Transverse colon (tissue), 4 donors: ENCODE measurements around the gene GUCY1B1. TPM values are rescaled to one million over a fixed set of nuclear protein-coding genes. Genes with fewer than 3 reads are reported as not detected.

Experiments used
- DNase-seq: peaks from one replicate; pipeline ENCODE4 v3.0.0-alpha.2; 2019
- H3K27ac ChIP-seq, 4 donors: fragments of 200-600 bp; sonication (generic); 2 replicates each; pipeline ENCODE4 v1.5.1; 2016 to 2018; ENCODE audit warnings: inconsistent platforms in 4 of 4
- H3K27me3 ChIP-seq: fragments of 200-600 bp; sonication (generic); 2 replicates; pipeline ENCODE4 v1.5.1; 2017; ENCODE audit warnings: inconsistent platforms
- H3K36me3 ChIP-seq, 4 donors: fragments of 200-600 bp; sonication (generic); 2 replicates each; pipeline ENCODE4 v1.5.1; 2017 to 2019; ENCODE audit warnings: inconsistent platforms in 4 of 4
- H3K4me1 ChIP-seq, 4 donors: fragments of 200-600 bp; sonication (generic); 2 replicates each; pipeline ENCODE4 v1.5.1; 2017 to 2020; ENCODE audit warnings: inconsistent platforms in 4 of 4
- H3K4me3 ChIP-seq, 4 donors: fragments of 200-600 bp; sonication (generic); 1 replicate in 1 of 4; 2 replicates in 3 of 4; pipeline versions ENCODE4 v1.5.1 to v1.6.1; 2017 to 2019; ENCODE audit warnings: inconsistent platforms in 4 of 4
- H3K9me3 ChIP-seq, 2 donors: fragments of 200-600 bp; sonication (generic); 2 replicates each; pipeline ENCODE4 v1.5.1; 2017 to 2019; ENCODE audit warnings: inconsistent platforms in 2 of 2
- EP300 ChIP-seq: sonication (generic); formaldehyde crosslinking; IDR thresholded peaks from one replicate; pipeline ENCODE4 v1.6.1; 2017; ENCODE audit warnings: antibody characterized with exemption, low read depth
- POLR2A ChIP-seq: fragments of 450-650 bp; IDR thresholded peaks from one replicate; pipeline ENCODE4 v1.6.1; 2016; ENCODE audit warnings: antibody characterized with exemption, mild to moderate bottlenecking, moderate library complexity
- POLR2AphosphoS5 ChIP-seq, 3 donors: sonication (generic); formaldehyde crosslinking; IDR thresholded peaks; one replicate each; pipeline ENCODE4 v1.6.1; 2016; ENCODE audit warnings: antibody characterized with exemption in 3 of 3
- WGBS, 2 donors: methylation state at CpG; one replicate each; pipeline ENCODE4 v1.1.5; 2018; ENCODE audit warnings: low coverage in 1 of 2; 5-methylcytosine and 5-hydroxymethylcytosine counted together
- in situ Hi-C, 4 donors: fragments of 200-750 bp; cut with MboI; loops; one replicate each; pipeline versions ENCODE4 v1.15.0 to v1.15.1; 2017; ENCODE audit warnings: low sequenced_read_pairs in 3 of 4, low pct_ligation_motif_present in 1 of 4, low pct_unique_long_range_greater_than_20kb in 1 of 4
- intact Hi-C: fragments of 100-400 bp; cut with DNase I; formaldehyde crosslinking; loops from one replicate; pipeline ENCODE4 v1.15.1; 2023; ENCODE audit warnings: low total_unique reads
- total RNA-seq, 4 donors: library from RNA; depleted of rRNA; stranded (reverse); fragments of >200 nt; gene quantifications; one replicate each; pipeline ENCODE4 v1.1.0, GENCODE V29; 2016
- TF ChIP-seq, protein P1 (sequence below), 5 experiments: fragments of 200-600 bp in 3 of 5; fragments of 450-650 bp in 2 of 5; sonication (generic) in 3 of 5; IDR thresholded peaks; 1 replicate in 2 of 5; 2 replicates in 3 of 5; pipeline ENCODE4 v1.5.1; 2016 to 2017; ENCODE audit warnings: antibody characterized with exemption in 5 of 5, inconsistent platforms in 3 of 5, mild to moderate bottlenecking in 2 of 5, moderate library complexity in 1 of 5

Gene GUCY1B1
- total RNA-seq, 4 donors from 2014 or later: 6.0 to 20.3 (median 10.6) TPM

DNA sequence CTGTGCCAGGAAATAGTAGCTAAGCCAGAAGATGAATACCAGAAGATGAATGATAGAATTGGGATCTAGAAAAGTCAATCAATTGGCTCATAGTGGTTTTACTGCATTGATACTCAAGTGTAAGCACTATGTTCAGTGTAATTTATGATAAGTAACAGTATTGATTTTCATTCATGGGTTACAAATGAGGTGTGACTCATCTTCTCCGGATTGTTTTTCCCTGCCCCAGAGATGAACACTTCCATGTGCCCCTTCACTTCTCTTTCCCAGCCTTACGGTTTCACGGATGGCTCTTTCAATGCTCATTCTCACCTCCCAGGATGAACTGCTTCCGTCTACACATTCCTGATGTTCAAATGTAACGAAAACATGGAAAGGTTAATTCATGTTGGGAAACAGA, 9.8 kb upstream of the GUCY1B1 start:
- H3K36me3 ChIP-seq: no peaks in the 10 kb centered on the region
- H3K9me3 ChIP-seq: no peaks in the 10 kb centered on the region
- TF ChIP-seq, protein P1, sequence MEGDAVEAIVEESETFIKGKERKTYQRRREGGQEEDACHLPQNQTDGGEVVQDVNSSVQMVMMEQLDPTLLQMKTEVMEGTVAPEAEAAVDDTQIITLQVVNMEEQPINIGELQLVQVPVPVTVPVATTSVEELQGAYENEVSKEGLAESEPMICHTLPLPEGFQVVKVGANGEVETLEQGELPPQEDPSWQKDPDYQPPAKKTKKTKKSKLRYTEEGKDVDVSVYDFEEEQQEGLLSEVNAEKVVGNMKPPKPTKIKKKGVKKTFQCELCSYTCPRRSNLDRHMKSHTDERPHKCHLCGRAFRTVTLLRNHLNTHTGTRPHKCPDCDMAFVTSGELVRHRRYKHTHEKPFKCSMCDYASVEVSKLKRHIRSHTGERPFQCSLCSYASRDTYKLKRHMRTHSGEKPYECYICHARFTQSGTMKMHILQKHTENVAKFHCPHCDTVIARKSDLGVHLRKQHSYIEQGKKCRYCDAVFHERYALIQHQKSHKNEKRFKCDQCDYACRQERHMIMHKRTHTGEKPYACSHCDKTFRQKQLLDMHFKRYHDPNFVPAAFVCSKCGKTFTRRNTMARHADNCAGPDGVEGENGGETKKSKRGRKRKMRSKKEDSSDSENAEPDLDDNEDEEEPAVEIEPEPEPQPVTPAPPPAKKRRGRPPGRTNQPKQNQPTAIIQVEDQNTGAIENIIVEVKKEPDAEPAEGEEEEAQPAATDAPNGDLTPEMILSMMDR (IDR thresholded peaks at IDR 0.05): no peak
- TF ChIP-seq POLR2AphosphoS5 (IDR thresholded peaks at IDR 0.05) (no peak), POLR2A (no peak), EP300 (no peak)
- H3K4me1 ChIP-seq: no peaks in the 10 kb centered on the region
- no peak overlapping the region for H3K27ac ChIP-seq
- no peaks in the 10 kb centered on the region for H3K27me3 ChIP-seq
- 73 to 92% methylated on average over 5 of the region's 5 CpGs for WGBS, 2 donors
- no peak overlapping the region for H3K4me3 ChIP-seq
- DNase-seq: no peak
- intact Hi-C loops (no loop called here), in situ Hi-C loops (no loop called here)

DNA sequence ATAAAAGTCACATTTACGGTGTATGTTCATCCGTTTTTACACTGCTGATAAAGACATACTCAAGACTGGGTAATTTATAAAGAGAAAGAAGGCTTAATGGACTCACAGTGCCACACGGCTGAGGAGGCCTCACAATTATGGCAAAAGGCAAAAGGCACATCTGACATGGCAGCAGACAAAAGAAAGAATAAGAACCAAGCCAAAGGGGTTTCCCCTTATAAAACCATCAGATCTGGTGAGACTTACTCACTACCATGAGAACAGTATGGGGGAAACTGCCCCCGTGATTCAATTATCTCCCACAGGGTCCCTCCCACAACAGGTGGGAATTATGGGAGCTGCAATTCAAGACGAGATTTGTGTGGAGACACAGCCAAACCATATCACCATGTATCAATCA, 7.3 kb upstream of the GUCY1B1 start:
- H3K4me1 ChIP-seq: no peaks in the 10 kb centered on the region
- intact Hi-C loops: loop anchor here (10.0 kb wide), 1 partner anchor 47 kb away; no protein-coding TSS in a partner anchor
- TF ChIP-seq POLR2A: no peak
- TF ChIP-seq, protein P1 (IDR thresholded peaks at IDR 0.05): no peak
- no peak for TF ChIP-seq EP300
- TF ChIP-seq POLR2AphosphoS5 (IDR thresholded peaks at IDR 0.05): no peak
- in situ Hi-C loops: no loop called here
- no peaks in the 10 kb centered on the region for H3K9me3 ChIP-seq
- no peak overlapping the region for H3K27ac ChIP-seq
- no peaks in the 10 kb centered on the region for H3K27me3 ChIP-seq
- DNase-seq: no peak
- no peak overlapping the region for H3K4me3 ChIP-seq
- H3K36me3 ChIP-seq: no peaks in the 10 kb centered on the region
- 63 to 79% methylated on average over 4 to 5 of the region's 5 CpGs for WGBS, 2 donors

DNA sequence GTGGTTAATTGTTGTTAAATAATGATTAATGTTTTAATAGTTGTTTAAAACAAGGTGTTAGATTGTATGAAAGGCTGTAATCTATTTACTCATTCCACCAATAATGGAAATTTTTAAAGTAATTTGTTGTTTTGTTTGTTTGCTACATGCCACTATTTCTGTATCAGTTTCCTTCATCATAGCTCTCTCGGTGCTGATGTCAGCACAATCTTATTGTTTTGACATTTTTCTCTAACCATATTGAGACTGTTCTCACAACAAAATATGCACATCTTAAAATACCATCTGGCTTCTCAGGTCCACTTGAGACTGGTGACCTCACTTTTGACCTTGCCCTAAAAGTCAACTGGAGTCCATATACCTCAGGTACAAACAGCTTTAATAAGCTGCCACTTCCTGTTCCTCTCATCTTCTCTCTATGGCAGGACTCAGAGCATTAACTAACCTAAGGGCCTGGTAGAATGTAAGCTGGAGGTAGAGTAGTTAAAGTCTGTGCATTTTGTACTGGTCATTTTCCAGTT, 1.0 kb upstream of the GUCY1B1 start:
- no peaks in the 10 kb centered on the region for H3K9me3 ChIP-seq
- intact Hi-C loops: loop anchor here (10.0 kb wide), 1 partner anchor 53 kb away; no protein-coding TSS in a partner anchor
- peaks cover 0 to 12% (median 6%) of the 10 kb centered on the region in 4 donors for H3K4me1 ChIP-seq
- H3K36me3 ChIP-seq: no peaks in the 10 kb centered on the region
- H3K4me3 ChIP-seq: no peak overlapping the region
- TF ChIP-seq, protein P1 (IDR thresholded peaks at IDR 0.05): no peak
- in situ Hi-C loops: no loop called here
- WGBS, 2 donors: 93 to 94% methylated on average over 1 of the region's 1 CpG
- no peak for DNase-seq
- H3K27me3 ChIP-seq: peaks cover 18% of the 10 kb centered on the region
- peak overlapping the region in 2 of 4 donors; percentile 77 to 94 for H3K27ac ChIP-seq

DNA sequence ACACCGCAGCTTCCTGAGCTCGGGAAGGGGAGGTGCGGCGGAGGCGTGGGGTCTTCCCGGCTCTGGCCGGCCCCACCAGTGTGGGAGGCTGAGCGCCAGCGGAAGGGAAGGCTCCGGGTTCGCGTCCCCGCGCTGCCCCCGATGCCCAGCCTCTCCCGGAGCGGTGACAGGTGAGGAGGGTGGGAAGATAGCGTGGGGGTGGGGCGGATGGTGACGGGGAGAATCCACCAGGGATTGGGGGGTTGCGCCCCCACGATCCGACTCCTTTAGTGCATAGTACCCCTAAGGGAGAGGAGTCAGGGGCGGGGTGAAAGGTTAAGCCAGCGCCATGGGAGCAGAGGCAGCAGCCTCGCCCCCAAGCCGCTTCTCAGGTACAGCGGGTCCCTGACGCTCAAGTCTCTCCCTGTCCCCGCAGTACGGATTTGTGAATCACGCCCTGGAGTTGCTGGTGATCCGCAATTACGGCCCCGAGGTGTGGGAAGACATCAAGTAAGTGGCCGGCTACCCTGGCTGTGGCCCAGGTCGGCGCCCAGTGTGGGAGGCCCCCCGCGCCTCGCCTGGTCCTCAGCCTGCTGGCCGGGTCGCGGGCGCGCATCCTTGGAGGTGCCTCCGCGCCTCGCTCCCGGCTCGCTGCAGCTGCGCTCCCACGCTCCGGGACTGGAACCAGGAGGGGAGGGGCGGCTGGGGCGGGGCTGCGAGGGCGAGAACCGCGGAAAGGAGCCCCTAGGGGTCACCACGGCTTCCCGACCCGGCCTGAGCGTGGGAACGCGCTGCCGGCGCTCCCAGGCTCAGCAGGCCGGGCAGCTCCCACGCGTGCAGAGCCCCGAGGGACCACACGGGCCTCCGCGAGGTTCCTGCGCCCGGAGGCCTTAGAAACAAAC, 791 bp downstream of the GUCY1B1 start:
- no peaks in the 10 kb centered on the region for H3K9me3 ChIP-seq
- peaks cover 18% of the 10 kb centered on the region for H3K27me3 ChIP-seq
- peaks cover 0 to 12% (median 6%) of the 10 kb centered on the region in 4 donors for H3K4me1 ChIP-seq
- WGBS, 2 donors: 3% methylated on average over 47 of the region's 77 CpGs; no CpG with 5 or more reads in 1 of the 2 donors
- H3K36me3 ChIP-seq: no peaks in the 10 kb centered on the region
- peak overlapping the region; percentile 77 to 94 (median 82) for H3K27ac ChIP-seq
- TF ChIP-seq POLR2A (no peak), POLR2AphosphoS5 (IDR thresholded peaks at IDR 0.05) (peak in 2 of 3 donors; percentile 6 to 25)
- DNase-seq: peak; percentile 23
- in situ Hi-C loops (no loop called here), intact Hi-C loops (loop anchor here (10.0 kb wide), 1 partner anchor 55 kb away; no protein-coding TSS in a partner anchor)
- peak overlapping the region; percentile 37 to 82 (median 54) for H3K4me3 ChIP-seq
